Measurements from ENCODE around the gene COL27A1.

COL27A1 gene

GRCh38 chr9:114202849-114203248 is 47.5 kb downstream of the COL27A1 start:
- no peak overlapping the region for H3K4me3 Mint-ChIP-seq
- no peak for ATAC-seq (ENCODE audit: low read depth)
- H3K4me1 Mint-ChIP-seq: no peaks in the 10 kb centered on the region
- H3K27me3 Mint-ChIP-seq: peaks cover 6% of the 10 kb centered on the region
- no peaks in the 10 kb centered on the region for H3K9me3 Mint-ChIP-seq
- H3K27ac Mint-ChIP-seq: no peak overlapping the region
- H3K36me3 Mint-ChIP-seq: no peaks in the 10 kb centered on the region
- DNase-seq (ENCODE audit: low spot score in 2 of 2): no peak

- Mint-ChIP-seq H3K9me3 (no peaks in the 10 kb centered on the region), H3K4me1 (no peaks in the 10 kb centered on the region), H3K4me3 (no peak overlapping the region), H3K27me3 (peaks cover 8% of the 10 kb centered on the region), H3K27ac (no peak overlapping the region), H3K36me3 (no peaks in the 10 kb centered on the region)
- no peak for DNase-seq (ENCODE audit: low spot score in 2 of 2)
- ATAC-seq (ENCODE audit: low read depth): no peak
These were observed 48.2 kb downstream of the COL27A1 start for GRCh38 chr9:114203410-114204140.

DNA sequence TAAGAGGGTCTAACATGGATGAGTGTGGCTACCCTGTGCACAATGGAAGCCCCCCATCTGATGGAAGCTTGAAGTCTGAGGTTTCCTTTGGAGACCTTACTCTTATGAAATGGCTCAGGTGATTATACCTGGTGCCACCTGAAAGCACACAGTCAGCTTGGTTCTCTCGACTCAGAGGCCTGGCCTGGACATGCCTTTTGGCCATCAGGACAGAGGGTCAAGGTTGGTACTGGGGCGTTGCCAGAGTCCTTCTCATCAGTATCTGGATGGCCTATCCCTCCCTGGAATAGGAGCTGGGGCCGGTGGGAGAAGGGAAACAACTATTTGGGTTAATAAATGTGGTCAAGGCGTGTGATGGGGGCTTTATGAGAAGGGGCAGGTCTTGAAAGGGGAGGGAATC is 48.9 kb downstream of the COL27A1 start:
- H3K9me3 Mint-ChIP-seq: no peaks in the 10 kb centered on the region
- peaks cover 10% of the 10 kb centered on the region for H3K27me3 Mint-ChIP-seq
- H3K4me1 Mint-ChIP-seq: no peaks in the 10 kb centered on the region
- DNase-seq (ENCODE audit: low spot score in 2 of 2): no peak
- no peaks in the 10 kb centered on the region for H3K36me3 Mint-ChIP-seq
- no peak overlapping the region for H3K27ac Mint-ChIP-seq
- ATAC-seq (ENCODE audit: low read depth): no peak
- H3K4me3 Mint-ChIP-seq: no peak overlapping the region

GRCh38 chr9:114205171-114206015 is 50.1 kb downstream of the COL27A1 start:
- Mint-ChIP-seq H3K27ac (no peak overlapping the region), H3K9me3 (no peaks in the 10 kb centered on the region), H3K4me3 (no peak overlapping the region), H3K4me1 (no peaks in the 10 kb centered on the region), H3K27me3 (peaks cover 10% of the 10 kb centered on the region), H3K36me3 (no peaks in the 10 kb centered on the region)
- DNase-seq (ENCODE audit: low spot score in 2 of 2): no peak
- no peak for ATAC-seq (ENCODE audit: low read depth)

GRCh38 chr9:114206221-114206789 is 51.0 kb downstream of the COL27A1 start:
- H3K4me1 Mint-ChIP-seq: no peaks in the 10 kb centered on the region
- ATAC-seq (ENCODE audit: low read depth): no peak
- no peaks in the 10 kb centered on the region for H3K36me3 Mint-ChIP-seq
- DNase-seq (ENCODE audit: low spot score in 2 of 2): no peak
- no peak overlapping the region for H3K27ac Mint-ChIP-seq
- no peak overlapping the region for H3K4me3 Mint-ChIP-seq
- H3K9me3 Mint-ChIP-seq: no peaks in the 10 kb centered on the region
- peaks cover 10% of the 10 kb centered on the region for H3K27me3 Mint-ChIP-seq

DNA sequence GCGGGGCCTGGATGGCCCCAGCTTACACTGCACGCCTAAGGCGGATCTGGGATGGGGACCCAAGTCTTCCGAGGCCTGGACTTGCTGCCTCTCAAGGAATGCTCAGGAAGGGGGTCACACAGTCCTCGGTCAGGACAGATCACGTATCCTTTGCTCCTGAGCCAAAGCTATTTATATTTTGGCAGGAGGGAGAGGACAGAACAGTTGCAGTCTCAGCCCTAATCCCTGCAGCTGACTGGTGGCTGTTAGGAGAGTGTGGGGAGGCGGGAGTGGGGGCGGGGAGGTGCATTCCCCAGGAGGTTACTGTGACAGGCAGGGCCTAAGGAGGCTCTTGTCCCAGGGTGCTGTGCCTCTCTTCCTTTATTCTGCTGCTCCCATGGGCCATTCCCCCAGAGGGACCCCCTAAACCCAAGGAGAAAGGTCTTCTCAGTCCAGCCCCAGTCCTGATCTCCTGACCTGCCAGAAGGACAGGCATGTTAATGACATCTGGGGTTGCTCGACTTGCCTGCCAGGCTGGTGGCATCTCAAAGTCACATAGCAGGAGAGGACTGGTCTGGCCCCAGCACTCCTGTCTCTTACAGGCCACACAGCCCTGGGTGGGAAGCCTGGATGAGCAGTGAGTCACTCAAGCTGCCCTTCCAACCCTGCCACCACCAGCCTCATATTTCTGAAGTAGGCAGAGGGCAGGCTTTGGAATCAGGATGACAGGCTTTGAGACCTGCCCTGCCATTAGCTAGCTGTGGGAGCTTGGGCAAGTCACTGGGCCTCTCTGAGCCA is 51.9 kb downstream of the COL27A1 start:
- H3K4me1 Mint-ChIP-seq: no peaks in the 10 kb centered on the region
- ATAC-seq (ENCODE audit: low read depth): no peak

GRCh38 chr9:114207845-114208244 is 52.5 kb downstream of the COL27A1 start:
- ATAC-seq (ENCODE audit: low read depth) (no peak), DNase-seq (ENCODE audit: low spot score in 2 of 2) (no peak)
- Mint-ChIP-seq H3K9me3 (no peaks in the 10 kb centered on the region), H3K4me3 (no peak overlapping the region), H3K27ac (no peak overlapping the region), H3K4me1 (no peaks in the 10 kb centered on the region), H3K27me3 (peaks cover 8% of the 10 kb centered on the region), H3K36me3 (no peaks in the 10 kb centered on the region)

More for the DNA sequence above, 51.9 kb downstream of the COL27A1 start:
- no peaks in the 10 kb centered on the region for H3K36me3 Mint-ChIP-seq
- peaks cover 10% of the 10 kb centered on the region for H3K27me3 Mint-ChIP-seq
- DNase-seq (ENCODE audit: low spot score in 2 of 2): no peak
- no peaks in the 10 kb centered on the region for H3K9me3 Mint-ChIP-seq
- no peak overlapping the region for H3K4me3 Mint-ChIP-seq
- no peak overlapping the region for H3K27ac Mint-ChIP-seq

GRCh38 chr9:114209151-114209550 is 53.8 kb downstream of the COL27A1 start:
- no peak for ATAC-seq (ENCODE audit: low read depth)
- no peaks in the 10 kb centered on the region for H3K4me1 Mint-ChIP-seq
- no peaks in the 10 kb centered on the region for H3K36me3 Mint-ChIP-seq

GRCh38 chr9:114210136-114210535 is 54.8 kb downstream of the COL27A1 start:
- Mint-ChIP-seq H3K9me3 (no peaks in the 10 kb centered on the region), H3K27ac (no peak overlapping the region), H3K27me3 (peaks cover 6% of the 10 kb centered on the region), H3K36me3 (no peaks in the 10 kb centered on the region), H3K4me3 (no peak overlapping the region), H3K4me1 (no peaks in the 10 kb centered on the region)
- DNase-seq (ENCODE audit: low spot score in 2 of 2): no peak
- no peak for ATAC-seq (ENCODE audit: low read depth)

More at GRCh38 chr9:114209151-114209550, 53.8 kb downstream of the COL27A1 start:
- no peak for DNase-seq (ENCODE audit: low spot score in 2 of 2)
- Mint-ChIP-seq H3K4me3 (no peak overlapping the region), H3K27me3 (peaks cover 6% of the 10 kb centered on the region), H3K9me3 (no peaks in the 10 kb centered on the region), H3K27ac (no peak overlapping the region)

- Mint-ChIP-seq H3K36me3 (no peaks in the 10 kb centered on the region), H3K9me3 (no peaks in the 10 kb centered on the region), H3K4me3 (no peak overlapping the region), H3K27ac (no peak overlapping the region), H3K4me1 (no peaks in the 10 kb centered on the region), H3K27me3 (peaks cover 4% of the 10 kb centered on the region)
- ATAC-seq (ENCODE audit: low read depth): no peak
- DNase-seq (ENCODE audit: low spot score in 2 of 2): no peak
These were observed 55.4 kb downstream of the COL27A1 start for GRCh38 chr9:114210691-114211276.

DNA sequence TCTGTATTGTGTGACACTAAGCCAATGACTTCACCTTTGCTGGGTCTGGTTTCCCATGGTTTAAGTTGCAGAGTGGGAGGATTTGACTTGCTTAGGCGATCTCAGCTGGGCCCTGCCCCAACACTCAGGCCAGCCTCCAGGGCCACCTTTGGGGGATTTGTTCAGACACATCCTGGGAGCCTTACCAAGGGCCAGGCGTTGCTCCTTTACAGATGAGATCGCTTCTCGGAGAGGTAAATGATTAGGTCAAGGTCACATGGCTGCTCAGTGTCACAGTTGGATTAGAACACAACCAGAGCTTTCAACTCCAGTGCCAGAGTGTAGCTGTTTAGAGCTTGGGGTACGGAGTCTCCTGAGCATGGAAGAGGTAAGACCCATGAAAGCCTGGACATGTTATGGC is 57.5 kb downstream of the COL27A1 start:
- peaks cover 3% of the 10 kb centered on the region for H3K27me3 Mint-ChIP-seq
- no peak for DNase-seq (ENCODE audit: low spot score in 2 of 2)
- no peak for ATAC-seq (ENCODE audit: low read depth)

DNA sequence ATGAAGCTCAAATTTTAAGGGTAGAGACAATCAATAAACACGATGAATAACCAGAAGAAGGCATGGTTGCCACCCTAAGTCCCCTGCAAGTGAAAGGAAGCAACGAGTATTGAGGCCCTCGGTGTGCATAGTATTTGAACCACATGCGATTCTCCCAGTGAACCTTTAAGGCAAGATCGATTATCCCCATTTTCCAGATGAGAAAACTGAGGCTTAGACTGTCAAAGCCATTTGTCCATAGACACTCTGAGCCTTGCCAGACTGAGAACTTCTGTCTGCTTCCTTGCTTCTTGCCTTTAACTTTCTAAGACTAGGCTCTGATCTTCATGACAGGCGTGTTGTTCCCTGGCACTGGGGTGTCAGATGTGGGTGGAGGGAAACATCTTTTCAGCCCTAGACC is 58.2 kb downstream of the COL27A1 start:
- DNase-seq (ENCODE audit: low spot score in 2 of 2): no peak
- no peak for ATAC-seq (ENCODE audit: low read depth)
- H3K4me1 Mint-ChIP-seq: no peaks in the 10 kb centered on the region
- H3K27ac Mint-ChIP-seq: no peak overlapping the region
- no peak overlapping the region for H3K4me3 Mint-ChIP-seq
- no peaks in the 10 kb centered on the region for H3K9me3 Mint-ChIP-seq
- peaks cover 2% of the 10 kb centered on the region for H3K27me3 Mint-ChIP-seq
- no peaks in the 10 kb centered on the region for H3K36me3 Mint-ChIP-seq

More for the DNA sequence above, 57.5 kb downstream of the COL27A1 start:
- Mint-ChIP-seq H3K4me1 (no peaks in the 10 kb centered on the region), H3K4me3 (no peak overlapping the region), H3K27ac (no peak overlapping the region), H3K36me3 (no peaks in the 10 kb centered on the region), H3K9me3 (no peaks in the 10 kb centered on the region)

DNA sequence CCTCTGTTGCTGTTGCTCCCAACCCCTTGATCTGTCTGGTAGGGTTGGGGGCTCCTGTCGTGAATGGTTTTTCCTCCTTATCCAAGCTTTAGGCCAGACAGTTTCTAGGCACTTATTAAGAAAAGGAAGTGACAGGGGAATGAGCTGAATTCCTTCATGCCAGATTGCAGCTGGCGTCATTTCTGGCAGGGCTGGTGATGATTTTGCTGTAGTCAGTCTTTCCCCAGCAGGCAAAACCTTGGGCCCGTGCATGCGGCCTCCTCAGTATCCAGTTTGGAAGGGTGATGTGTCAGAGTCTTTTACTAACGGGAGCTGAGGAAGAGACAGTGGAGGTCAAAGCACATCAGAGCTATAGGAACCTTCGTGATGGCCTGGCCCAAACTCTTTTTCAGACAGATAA is 58.8 kb downstream of the COL27A1 start:
- H3K36me3 Mint-ChIP-seq: no peaks in the 10 kb centered on the region
- H3K27me3 Mint-ChIP-seq: no peaks in the 10 kb centered on the region
- DNase-seq (ENCODE audit: low spot score in 2 of 2) (no peak), ATAC-seq (ENCODE audit: low read depth) (no peak)
- no peak overlapping the region for H3K27ac Mint-ChIP-seq
- no peak overlapping the region for H3K4me3 Mint-ChIP-seq
- no peaks in the 10 kb centered on the region for H3K4me1 Mint-ChIP-seq
- H3K9me3 Mint-ChIP-seq: no peaks in the 10 kb centered on the region
